Cardiac fibroblast (primary cell): ENCODE results near the gene SLC26A3.

Experiments used
- DNase-seq, 2 donors: peaks; one replicate each; pipeline versions ENCODE4 v3.0.0 to v3.0.0-alpha.2; 2010; ENCODE audit warnings: low read depth in 2 of 2
- H3K4me3 ChIP-seq, 2 donors: replicated peaks in 1 of 2; 1 replicate in 1 of 2; 2 replicates in 1 of 2; pipeline ENCODE4 v1.5.1; 2011; ENCODE audit warnings: low read depth in 2 of 2, low read length in 2 of 2, mild to moderate bottlenecking in 2 of 2, moderate library complexity in 1 of 2
- CTCF ChIP-seq: IDR thresholded peaks from one replicate; pipeline ENCODE4 v1.5.1; 2011; ENCODE audit warnings: low read depth, mild to moderate bottlenecking, low read length, inconsistent platforms

Gene SLC26A3

GRCh38 chr7:107842213-107842612 lies 39.2 kb upstream of the SLC26A3 start:
- TF ChIP-seq CTCF = no peak
- no peak overlapping the region for H3K4me3 ChIP-seq
- no peak for DNase-seq

DNA sequence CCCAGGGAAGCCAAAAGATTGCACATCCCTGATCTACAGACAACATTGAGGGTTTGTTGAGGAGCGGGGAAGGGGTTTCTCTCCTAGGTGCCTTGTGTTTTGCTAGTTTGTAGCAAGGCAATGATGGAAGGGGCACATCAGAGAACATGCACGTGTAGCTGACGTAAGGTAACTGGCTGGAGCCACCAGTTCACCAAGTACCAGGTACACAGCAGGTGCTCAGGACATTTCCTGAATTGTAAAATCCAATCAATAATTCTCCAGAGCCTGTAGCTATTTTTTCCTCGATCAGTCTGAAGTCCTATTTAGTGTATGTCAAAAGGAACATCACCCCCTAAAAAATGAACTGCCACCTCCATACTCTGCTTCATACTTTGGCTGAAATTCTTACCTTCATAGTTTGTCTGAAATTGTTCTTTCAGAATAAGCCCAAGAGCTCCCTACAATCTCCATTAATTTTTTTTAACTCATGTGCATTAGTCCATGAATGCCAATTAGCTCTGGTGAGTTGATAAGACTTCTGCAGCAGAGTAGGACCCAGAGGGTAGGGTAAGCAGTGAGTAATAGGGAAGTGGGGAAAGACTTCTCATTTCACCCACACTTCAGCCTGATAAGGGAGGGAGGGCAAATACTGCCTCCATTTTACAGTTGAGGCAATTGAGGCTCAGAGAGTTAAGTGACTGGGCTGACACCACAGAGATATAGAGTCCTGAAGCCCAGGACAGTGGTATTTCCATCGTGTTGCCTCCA lies 36.0 kb upstream of the SLC26A3 start:
- TF ChIP-seq CTCF = no peak
- no peak for DNase-seq
- no peak overlapping the region for H3K4me3 ChIP-seq

- no peak for DNase-seq
- TF ChIP-seq CTCF = no peak
- H3K4me3 ChIP-seq = no peak overlapping the region
These were observed 35.1 kb upstream of the SLC26A3 start for GRCh38 chr7:107838024-107838601.

- DNase-seq = no peak
- TF ChIP-seq CTCF = no peak
These were observed 34.1 kb upstream of the SLC26A3 start for GRCh38 chr7:107837145-107837512.

GRCh38 chr7:107836237-107837144 lies 33.5 kb upstream of the SLC26A3 start:
- DNase-seq = peak in 1 of 2 donors; percentile 6
- TF ChIP-seq CTCF = no peak
- no peak overlapping the region for H3K4me3 ChIP-seq

More at GRCh38 chr7:107837145-107837512, 34.1 kb upstream of the SLC26A3 start:
- H3K4me3 ChIP-seq = no peak overlapping the region

DNA sequence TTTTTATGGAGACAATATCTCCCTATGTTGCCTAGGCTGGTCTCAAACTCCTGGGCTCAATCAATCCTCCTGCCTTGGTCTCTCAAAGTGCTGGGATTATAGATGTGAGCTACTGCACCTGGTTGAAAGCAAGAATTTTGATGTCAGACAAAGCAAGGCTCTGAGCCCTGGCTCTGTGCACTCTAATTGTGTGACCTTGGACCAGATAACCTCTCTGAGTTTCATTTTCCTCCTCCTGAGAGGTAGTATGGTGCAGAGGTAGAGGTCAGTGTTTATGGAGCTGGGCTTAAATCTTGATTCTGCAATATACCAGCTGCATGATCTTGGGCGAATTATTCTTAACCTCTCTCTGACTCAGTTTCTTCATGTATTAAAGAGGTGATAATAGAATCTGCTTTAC lies 31.4 kb upstream of the SLC26A3 start:
- no peak overlapping the region for H3K4me3 ChIP-seq
- TF ChIP-seq CTCF = no peak
- no peak for DNase-seq
